Gastrocnemius medialis (tissue), 4 donors: ENCODE measurements around the gene PPOX. TPM values are rescaled to one million over a fixed set of nuclear protein-coding genes. Genes with fewer than 3 reads are reported as not detected.

Experiments
- ATAC-seq, 2 donors: fragments of 150-250 bp; one replicate each; pipeline ENCODE4 v1.9.1; 2016
- DNase-seq, 2 donors: peaks; one replicate each; pipeline ENCODE4 v3.0.0-alpha.2; 2019
- H3K27ac ChIP-seq, 4 donors: fragments of 200-600 bp; sonication (generic); 1 replicate in 1 of 4; 2 replicates in 3 of 4; pipeline ENCODE4 v1.5.1; 2016 to 2018; ENCODE audit warnings: mild to moderate bottlenecking in 2 of 4, moderate library complexity in 1 of 4
- H3K27me3 ChIP-seq, 3 donors: fragments of 200-600 bp; sonication (generic) in 2 of 3; 1 replicate in 1 of 3; 2 replicates in 2 of 3; pipeline versions ENCODE4 v1.5.1 to v1.6.0; 2016 to 2019; ENCODE audit warnings: mild to moderate bottlenecking in 1 of 3, moderate library complexity in 1 of 3
- H3K36me3 ChIP-seq, 2 donors: fragments of 200-600 bp; sonication (generic) in 1 of 2; one replicate each; pipeline ENCODE4 v1.5.1; 2017 to 2018
- H3K4me1 ChIP-seq, 2 donors: fragments of 200-600 bp; sonication (generic) in 1 of 2; one replicate each; pipeline ENCODE4 v1.5.1; 2016 to 2017; ENCODE audit warnings: mild to moderate bottlenecking in 2 of 2
- H3K4me3 ChIP-seq, 4 donors: fragments of 200-600 bp; sonication (generic) in 3 of 4; 1 replicate in 1 of 4; 2 replicates in 3 of 4; pipeline ENCODE4 v1.5.1; 2016 to 2019; ENCODE audit warnings: mild to moderate bottlenecking in 2 of 4
- H3K9me3 ChIP-seq, 3 donors: fragments of 200-600 bp; sonication (generic) in 2 of 3; 1 replicate in 1 of 3; 2 replicates in 2 of 3; pipeline ENCODE4 v1.5.1; 2016 to 2019
- CTCF ChIP-seq, 5 experiments: fragments of 450-650 bp in 3 of 5; fragments of 200-600 bp in 2 of 5; sonication (generic) in 2 of 5; IDR thresholded peaks in 4 of 5; conservative IDR thresholded peaks in 1 of 5; 1 replicate in 4 of 5; 2 replicates in 1 of 5; pipeline ENCODE4 v1.5.1; 2016 to 2019; ENCODE audit warnings: antibody characterized with exemption in 5 of 5, mild to moderate bottlenecking in 3 of 5, moderate library complexity in 3 of 5
- POLR2A ChIP-seq, 2 donors: fragments of 450-650 bp; IDR thresholded peaks; one replicate each; pipeline ENCODE4 v1.6.1; 2017; ENCODE audit warnings: antibody characterized with exemption in 2 of 2, mild to moderate bottlenecking in 2 of 2, moderate library complexity in 2 of 2
- in situ Hi-C, 4 donors: fragments of 200-750 bp; cut with MboI; loops; one replicate each; pipeline versions ENCODE4 v1.15.0 to v1.8.0; 2017; ENCODE audit warnings: low sequenced_read_pairs in 4 of 4
- intact Hi-C: fragments of 100-400 bp; cut with DNase I; formaldehyde crosslinking; loops from one replicate; pipeline ENCODE4 v1.15.1; 2023; ENCODE audit warnings: low total_unique reads
- total RNA-seq, 4 donors: library from RNA; depleted of rRNA; stranded (reverse); fragments of >200 nt; gene quantifications; one replicate each; pipeline versions ENCODE4 v1.1.0 to v1.2.3, GENCODE V29; 2016

The PPOX gene
- total RNA-seq, 4 donors from 2014 or later = 4.0 to 14.7 (median 7.3) TPM

GRCh38 chr1:161195171-161195570, 28.9 kb downstream of the PPOX start:
- intact Hi-C loops = no loop called here
- H3K27me3 ChIP-seq = no peaks in the 10 kb centered on the region
- in situ Hi-C loops = loop anchor here in 2 of 4 donors (10.0 to 25.0 kb wide), 2 partner anchors 190 to 567 kb away; partner anchors contain the start of gene ATF6 (in 1 of the 2)
- H3K36me3 ChIP-seq = no peaks in the 10 kb centered on the region
- H3K27ac ChIP-seq = peak overlapping the region in 2 of 4 donors; percentile 58 to 94
- TF ChIP-seq CTCF (IDR thresholded peaks at IDR 0.05 in 4 of 5, conservative IDR thresholded peaks at IDR 0.05 in 1 of 5) (no peak), POLR2A (IDR thresholded peaks at IDR 0.05) (no peak)
- ATAC-seq (no peak), DNase-seq (no peak)
- peaks cover 28 to 30% of the 10 kb centered on the region in 2 donors for H3K4me1 ChIP-seq
- H3K4me3 ChIP-seq = peak overlapping the region in 2 of 4 donors; percentile 43 to 55
- no peaks in the 10 kb centered on the region for H3K9me3 ChIP-seq

- ATAC-seq (no peak), DNase-seq (no peak)
- Histone ChIP-seq H3K27ac (peak overlapping the region; percentile 94 to 99 (median 98)), H3K4me1 (peaks cover 37 to 39% of the 10 kb centered on the region in 2 donors), H3K9me3 (no peaks in the 10 kb centered on the region), H3K36me3 (no peaks in the 10 kb centered on the region), H3K27me3 (no peaks in the 10 kb centered on the region), H3K4me3 (peak overlapping the region in 2 of 4 donors; percentile 43 to 55)
- in situ Hi-C loops (loop anchor here in 2 of 4 donors (10.0 to 25.0 kb wide), 2 partner anchors 189 to 566 kb away; partner anchors contain the start of gene ATF6 (in 1 of the 2)), intact Hi-C loops (no loop called here)
- TF ChIP-seq POLR2A (IDR thresholded peaks at IDR 0.05) (no peak), CTCF (IDR thresholded peaks at IDR 0.05 in 4 of 5, conservative IDR thresholded peaks at IDR 0.05 in 1 of 5) (no peak)
Observed at GRCh38 chr1:161196111-161196510, 29.9 kb downstream of the PPOX start.

- intact Hi-C loops = no loop called here
- no peaks in the 10 kb centered on the region for H3K9me3 ChIP-seq
- no peak for DNase-seq
- TF ChIP-seq CTCF (IDR thresholded peaks at IDR 0.05 in 4 of 5, conservative IDR thresholded peaks at IDR 0.05 in 1 of 5) (no peak), POLR2A (IDR thresholded peaks at IDR 0.05) (no peak)
- H3K27ac ChIP-seq = peak overlapping the region; percentile 94 to 99 (median 98)
- ATAC-seq = no peak
- no peaks in the 10 kb centered on the region for H3K36me3 ChIP-seq
- no peaks in the 10 kb centered on the region for H3K27me3 ChIP-seq
- peak overlapping the region in 3 of 4 donors; percentile 35 to 55 (median 43) for H3K4me3 ChIP-seq
- H3K4me1 ChIP-seq = peaks cover 41 to 42% of the 10 kb centered on the region in 2 donors
- in situ Hi-C loops = loop anchor here in 2 of 4 donors (10.0 to 25.0 kb wide), 2 partner anchors 188 to 566 kb away; partner anchors contain the start of gene ATF6 (in 1 of the 2)
Observed at GRCh38 chr1:161196521-161197451, 30.6 kb downstream of the PPOX start.

- DNase-seq (no peak), ATAC-seq (no peak)
- Histone ChIP-seq H3K9me3 (no peaks in the 10 kb centered on the region), H3K36me3 (no peaks in the 10 kb centered on the region), H3K27ac (peak overlapping the region; percentile 94 to 99 (median 98)), H3K27me3 (no peaks in the 10 kb centered on the region), H3K4me3 (peak overlapping the region; percentile 36 to 55 (median 42)), H3K4me1 (peaks cover 41 to 42% of the 10 kb centered on the region in 2 donors)
- intact Hi-C loops (no loop called here), in situ Hi-C loops (loop anchor here in 2 of 4 donors (10.0 to 25.0 kb wide), 2 partner anchors 187 to 565 kb away; partner anchors contain the start of gene ATF6 (in 1 of the 2))
- no peak for TF ChIP-seq POLR2A (IDR thresholded peaks at IDR 0.05)
- no peak for TF ChIP-seq CTCF (IDR thresholded peaks at IDR 0.05 in 4 of 5, conservative IDR thresholded peaks at IDR 0.05 in 1 of 5)
Observed at GRCh38 chr1:161197560-161198193, 31.5 kb downstream of the PPOX start.
